ENCODE data around the gene KHSRP. TPM values are rescaled to one million over a fixed set of nuclear protein-coding genes. Genes with fewer than 3 reads are reported as not detected.

Gene KHSRP
- total and polyA plus RNA-seq, 2 donors (not counting 1 experiment from before 2014, with no cell fraction given): 79.6 to 205 TPM

- no peaks in the 10 kb centered on the region for H3K27me3 ChIP-seq (replicated peaks in 1 of 4; ENCODE audit: control extremely low read depth in 1 of 4, control insufficient read depth in 3 of 4, insufficient read depth in 4 of 4, low read length in 3 of 4)
- ATAC-seq (ENCODE audit: low read depth): no peak
- Mint-ChIP-seq H3K9me3 (ENCODE audit: insufficient read depth) (peaks cover 3% of the 10 kb centered on the region), H3K4me1 (no peaks in the 10 kb centered on the region), H3K4me3 (no peak overlapping the region), H3K27ac (no peak overlapping the region), H3K27me3 (no peaks in the 10 kb centered on the region)
- no peak overlapping the region for H3K9ac ChIP-seq (ENCODE audit: low read length)
- H4K20me1 ChIP-seq (ENCODE audit: control insufficient read depth, insufficient read depth, low read length, poor library complexity, severe bottlenecking): no peaks in the 10 kb centered on the region
- no peak overlapping the region for H3K4me3 ChIP-seq (ENCODE audit: control extremely low read depth in 1 of 5, extremely low read depth in 1 of 5, insufficient read depth in 1 of 5, low read depth in 2 of 5, low read length in 4 of 5)
- no peak overlapping the region for H3K27ac ChIP-seq (ENCODE audit: low read length in 2 of 2)
- no peak overlapping the region for H2AFZ ChIP-seq (ENCODE audit: insufficient read depth, low read depth, low read length, poor library complexity, severe bottlenecking)
- TF ChIP-seq, protein P1, sequence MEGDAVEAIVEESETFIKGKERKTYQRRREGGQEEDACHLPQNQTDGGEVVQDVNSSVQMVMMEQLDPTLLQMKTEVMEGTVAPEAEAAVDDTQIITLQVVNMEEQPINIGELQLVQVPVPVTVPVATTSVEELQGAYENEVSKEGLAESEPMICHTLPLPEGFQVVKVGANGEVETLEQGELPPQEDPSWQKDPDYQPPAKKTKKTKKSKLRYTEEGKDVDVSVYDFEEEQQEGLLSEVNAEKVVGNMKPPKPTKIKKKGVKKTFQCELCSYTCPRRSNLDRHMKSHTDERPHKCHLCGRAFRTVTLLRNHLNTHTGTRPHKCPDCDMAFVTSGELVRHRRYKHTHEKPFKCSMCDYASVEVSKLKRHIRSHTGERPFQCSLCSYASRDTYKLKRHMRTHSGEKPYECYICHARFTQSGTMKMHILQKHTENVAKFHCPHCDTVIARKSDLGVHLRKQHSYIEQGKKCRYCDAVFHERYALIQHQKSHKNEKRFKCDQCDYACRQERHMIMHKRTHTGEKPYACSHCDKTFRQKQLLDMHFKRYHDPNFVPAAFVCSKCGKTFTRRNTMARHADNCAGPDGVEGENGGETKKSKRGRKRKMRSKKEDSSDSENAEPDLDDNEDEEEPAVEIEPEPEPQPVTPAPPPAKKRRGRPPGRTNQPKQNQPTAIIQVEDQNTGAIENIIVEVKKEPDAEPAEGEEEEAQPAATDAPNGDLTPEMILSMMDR (IDR thresholded peaks at IDR 0.05): no peak
- no peak for TF ChIP-seq EZH2 (IDR thresholded peaks at IDR 0.05; ENCODE audit: borderline replicate concordance, insufficient read depth, low read depth, low read length, poor library complexity, severe bottlenecking)
- no peak for DNase-seq
- no peaks in the 10 kb centered on the region for H3K4me1 ChIP-seq (ENCODE audit: control insufficient read depth in 2 of 2, insufficient read depth in 2 of 2, low read length in 2 of 2)
- H3K9me3 ChIP-seq (ENCODE audit: control extremely low read depth in 1 of 3, control insufficient read depth in 2 of 3, insufficient read depth in 1 of 3, low read length in 2 of 3): peaks cover 0 to 18% (median 0%) of the 10 kb centered on the region in 3 donors
- ChIA-PET POLR2A (no interaction called here), CTCF (no interaction called here)
- 98% methylated on average over 34 of the region's 40 CpGs for WGBS (ENCODE audit: insufficient coverage)
- intact Hi-C loops (cut with micrococcal nuclease): no loop called here
- H3K36me3 ChIP-seq (replicated peaks in 1 of 2; ENCODE audit: control extremely low read depth in 1 of 2, control insufficient read depth in 1 of 2, extremely low read depth in 1 of 2, insufficient read depth in 2 of 2, low read length in 1 of 2): peaks cover 0 to 51% of the 10 kb centered on the region in 2 experiments
- H3K4me2 ChIP-seq (replicated peaks; ENCODE audit: low read depth, low read length, poor library complexity, severe bottlenecking): no peak overlapping the region
- H3K79me2 ChIP-seq (ENCODE audit: control insufficient read depth, insufficient read depth, low read length): no peaks in the 10 kb centered on the region
Measured at GRCh38 chr19:6381030-6381750, 43.4 kb downstream of the KHSRP start.

DNA sequence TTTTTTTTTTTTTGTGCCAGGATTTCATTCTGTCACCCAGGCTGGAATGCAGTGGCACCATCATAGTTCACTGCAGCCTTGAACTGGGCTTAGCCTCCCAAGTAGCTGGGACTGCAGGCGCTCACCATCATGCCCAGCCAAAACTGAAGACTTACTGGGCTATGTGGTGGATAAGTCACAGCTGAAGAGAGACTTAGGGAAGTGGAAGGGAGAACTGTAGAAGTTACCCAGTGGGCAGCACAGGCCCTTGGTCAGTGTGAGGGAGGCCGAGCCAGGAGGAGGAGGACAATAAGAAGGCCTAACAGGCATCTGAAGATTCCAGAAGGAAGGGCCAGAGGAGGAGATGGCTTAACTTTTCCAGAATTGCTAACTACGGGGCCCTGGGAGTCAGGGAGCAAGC lies 44.9 kb downstream of the KHSRP start:
- no peak overlapping the region for H3K4me3 Mint-ChIP-seq
- H3K4me1 Mint-ChIP-seq: no peaks in the 10 kb centered on the region
- H3K27ac Mint-ChIP-seq: no peak overlapping the region
- DNase-seq: no peak
- H3K9me3 Mint-ChIP-seq (ENCODE audit: insufficient read depth): peaks cover 3% of the 10 kb centered on the region
- no peaks in the 10 kb centered on the region for H3K4me1 ChIP-seq (ENCODE audit: control insufficient read depth in 2 of 2, insufficient read depth in 2 of 2, low read length in 2 of 2)
- ATAC-seq (ENCODE audit: low read depth): no peak
- intact Hi-C loops (cut with micrococcal nuclease): no loop called here
- no peak overlapping the region for H2AFZ ChIP-seq (ENCODE audit: insufficient read depth, low read depth, low read length, poor library complexity, severe bottlenecking)
- no peaks in the 10 kb centered on the region for H3K27me3 Mint-ChIP-seq
- H3K4me3 ChIP-seq (ENCODE audit: control extremely low read depth in 1 of 5, extremely low read depth in 1 of 5, insufficient read depth in 1 of 5, low read depth in 2 of 5, low read length in 4 of 5): no peak overlapping the region
- 93% methylated on average over 3 of the region's 3 CpGs for WGBS (ENCODE audit: insufficient coverage)
- no peaks in the 10 kb centered on the region for H3K79me2 ChIP-seq (ENCODE audit: control insufficient read depth, insufficient read depth, low read length)
- H3K4me2 ChIP-seq (replicated peaks; ENCODE audit: low read depth, low read length, poor library complexity, severe bottlenecking): no peak overlapping the region
- TF ChIP-seq EZH2 (IDR thresholded peaks at IDR 0.05; ENCODE audit: borderline replicate concordance, insufficient read depth, low read depth, low read length, poor library complexity, severe bottlenecking): no peak
- TF ChIP-seq, protein P1 (IDR thresholded peaks at IDR 0.05): no peak
- H3K36me3 ChIP-seq (replicated peaks in 1 of 2; ENCODE audit: control extremely low read depth in 1 of 2, control insufficient read depth in 1 of 2, extremely low read depth in 1 of 2, insufficient read depth in 2 of 2, low read length in 1 of 2): peaks cover 0 to 45% of the 10 kb centered on the region in 2 experiments
- H3K27me3 ChIP-seq (replicated peaks in 1 of 4; ENCODE audit: control extremely low read depth in 1 of 4, control insufficient read depth in 3 of 4, insufficient read depth in 4 of 4, low read length in 3 of 4): no peaks in the 10 kb centered on the region
- ChIA-PET CTCF (interaction anchor here (0.7 kb wide), 1 partner anchor 412 kb away, joined by 3 read pairs; no protein-coding TSS in a partner anchor), POLR2A (no interaction called here)
- peaks cover 0 to 18% (median 0%) of the 10 kb centered on the region in 3 donors for H3K9me3 ChIP-seq (ENCODE audit: control extremely low read depth in 1 of 3, control insufficient read depth in 2 of 3, insufficient read depth in 1 of 3, low read length in 2 of 3)
- no peak overlapping the region for H3K27ac ChIP-seq (ENCODE audit: low read length in 2 of 2)
- no peak overlapping the region for H3K9ac ChIP-seq (ENCODE audit: low read length)
- no peaks in the 10 kb centered on the region for H4K20me1 ChIP-seq (ENCODE audit: control insufficient read depth, insufficient read depth, low read length, poor library complexity, severe bottlenecking)
